Liver (tissue), 3 donors: ENCODE measurements around the gene CFAP251.
"Not testable (repeated sequence)": the region's sequence is repeated elsewhere in the genome, so short reads cannot be mapped to it uniquely, and the experiment has no call there.

Experiments used
- EGR1 ChIP-seq, 2 donors: IDR thresholded peaks; 2 replicates each; pipeline ENCODE4 v1.6.1; 2016 to 2018; ENCODE audit warnings: antibody characterized with exemption in 2 of 2, low read depth in 2 of 2
- GABPA ChIP-seq, 2 donors: IDR thresholded peaks in 1 of 2; conservative IDR thresholded peaks in 1 of 2; 2 replicates each; pipeline ENCODE4 v1.6.1; 2016; ENCODE audit warnings: antibody characterized with exemption in 2 of 2, mild to moderate bottlenecking in 1 of 2, moderate library complexity in 1 of 2
- HNF4G ChIP-seq: IDR thresholded peaks from 2 replicates; pipeline ENCODE4 v1.6.1; 2016; ENCODE audit warnings: antibody characterized with exemption
- JUND ChIP-seq, 2 donors: IDR thresholded peaks; 2 replicates each; pipeline ENCODE4 v1.6.1; 2016; ENCODE audit warnings: antibody characterized with exemption in 2 of 2
- RAD21 ChIP-seq, 2 donors: IDR thresholded peaks; 2 replicates each; pipeline ENCODE4 v1.6.1; 2016; ENCODE audit warnings: antibody characterized with exemption in 2 of 2, mild to moderate bottlenecking in 2 of 2
- TAF1 ChIP-seq: conservative IDR thresholded peaks from 2 replicates; pipeline ENCODE4 v1.6.1; 2016; ENCODE audit warnings: antibody characterized with exemption, mild to moderate bottlenecking
- YY1 ChIP-seq: IDR thresholded peaks from 2 replicates; pipeline ENCODE4 v1.6.1; 2016; ENCODE audit warnings: antibody characterized with exemption, mild to moderate bottlenecking
- TF ChIP-seq, protein P1 (sequence below): IDR thresholded peaks from 2 replicates; pipeline ENCODE4 v1.6.1; 2016; ENCODE audit warnings: antibody characterized with exemption
- TF ChIP-seq, protein P2 (sequence below): fragments of 150-350 bp; IDR thresholded peaks from 2 replicates; pipeline ENCODE4 v1.5.1; 2017; ENCODE audit warnings: improper control_type of control experiment, low read depth, low read length; ENCODE audit not compliant: missing input control
- TF ChIP-seq, protein P3 (sequence below): IDR thresholded peaks from 2 replicates; pipeline ENCODE4 v1.6.1; 2016; ENCODE audit warnings: antibody characterized with exemption, mild to moderate bottlenecking
- TF ChIP-seq, protein P4 (sequence below): IDR thresholded peaks from 2 replicates; pipeline ENCODE4 v1.6.1; 2016; ENCODE audit warnings: antibody characterized with exemption
- TF ChIP-seq, protein P5 (sequence below): IDR thresholded peaks from 2 replicates; pipeline ENCODE4 v1.6.1; 2016; ENCODE audit warnings: antibody characterized with exemption
- donor health status: healthy.
- donor health status: healthy.

DNA sequence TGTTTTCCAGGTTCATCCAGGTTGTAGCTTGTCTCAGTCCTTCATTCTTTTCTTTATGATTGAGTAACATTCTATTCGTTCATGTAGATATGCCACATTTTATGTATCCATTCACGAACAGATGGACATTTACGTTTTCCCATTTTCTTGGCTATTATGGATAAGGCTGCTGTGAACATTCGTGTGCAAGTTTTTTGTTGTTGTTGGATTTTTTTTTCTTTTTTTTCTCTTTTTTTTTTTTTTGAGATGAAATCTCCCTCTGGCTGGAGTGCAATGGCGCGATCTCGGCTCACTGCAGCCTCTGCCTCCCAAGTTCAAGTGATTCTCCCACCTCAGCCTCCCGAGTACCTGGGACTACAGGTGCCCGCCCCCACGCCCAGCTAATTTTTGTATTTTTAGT lies 70.1 kb downstream of the CFAP251 start:
- TF ChIP-seq, protein P1, sequence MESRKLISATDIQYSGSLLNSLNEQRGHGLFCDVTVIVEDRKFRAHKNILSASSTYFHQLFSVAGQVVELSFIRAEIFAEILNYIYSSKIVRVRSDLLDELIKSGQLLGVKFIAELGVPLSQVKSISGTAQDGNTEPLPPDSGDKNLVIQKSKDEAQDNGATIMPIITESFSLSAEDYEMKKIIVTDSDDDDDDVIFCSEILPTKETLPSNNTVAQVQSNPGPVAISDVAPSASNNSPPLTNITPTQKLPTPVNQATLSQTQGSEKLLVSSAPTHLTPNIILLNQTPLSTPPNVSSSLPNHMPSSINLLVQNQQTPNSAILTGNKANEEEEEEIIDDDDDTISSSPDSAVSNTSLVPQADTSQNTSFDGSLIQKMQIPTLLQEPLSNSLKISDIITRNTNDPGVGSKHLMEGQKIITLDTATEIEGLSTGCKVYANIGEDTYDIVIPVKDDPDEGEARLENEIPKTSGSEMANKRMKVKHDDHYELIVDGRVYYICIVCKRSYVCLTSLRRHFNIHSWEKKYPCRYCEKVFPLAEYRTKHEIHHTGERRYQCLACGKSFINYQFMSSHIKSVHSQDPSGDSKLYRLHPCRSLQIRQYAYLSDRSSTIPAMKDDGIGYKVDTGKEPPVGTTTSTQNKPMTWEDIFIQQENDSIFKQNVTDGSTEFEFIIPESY: not testable (repeated sequence)
- TF ChIP-seq, protein P2, sequence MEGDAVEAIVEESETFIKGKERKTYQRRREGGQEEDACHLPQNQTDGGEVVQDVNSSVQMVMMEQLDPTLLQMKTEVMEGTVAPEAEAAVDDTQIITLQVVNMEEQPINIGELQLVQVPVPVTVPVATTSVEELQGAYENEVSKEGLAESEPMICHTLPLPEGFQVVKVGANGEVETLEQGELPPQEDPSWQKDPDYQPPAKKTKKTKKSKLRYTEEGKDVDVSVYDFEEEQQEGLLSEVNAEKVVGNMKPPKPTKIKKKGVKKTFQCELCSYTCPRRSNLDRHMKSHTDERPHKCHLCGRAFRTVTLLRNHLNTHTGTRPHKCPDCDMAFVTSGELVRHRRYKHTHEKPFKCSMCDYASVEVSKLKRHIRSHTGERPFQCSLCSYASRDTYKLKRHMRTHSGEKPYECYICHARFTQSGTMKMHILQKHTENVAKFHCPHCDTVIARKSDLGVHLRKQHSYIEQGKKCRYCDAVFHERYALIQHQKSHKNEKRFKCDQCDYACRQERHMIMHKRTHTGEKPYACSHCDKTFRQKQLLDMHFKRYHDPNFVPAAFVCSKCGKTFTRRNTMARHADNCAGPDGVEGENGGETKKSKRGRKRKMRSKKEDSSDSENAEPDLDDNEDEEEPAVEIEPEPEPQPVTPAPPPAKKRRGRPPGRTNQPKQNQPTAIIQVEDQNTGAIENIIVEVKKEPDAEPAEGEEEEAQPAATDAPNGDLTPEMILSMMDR: not testable (repeated sequence)
- TF ChIP-seq JUND (IDR thresholded peaks at IDR 0.05); TAF1; RAD21 (IDR thresholded peaks at IDR 0.05); GABPA (IDR thresholded peaks at IDR 0.05 in 1 of 2, conservative IDR thresholded peaks at IDR 0.05 in 1 of 2); EGR1 (IDR thresholded peaks at IDR 0.05; ENCODE audit: low read depth in 2 of 2); YY1; HNF4G: not testable (repeated sequence)
- TF ChIP-seq, protein P3, sequence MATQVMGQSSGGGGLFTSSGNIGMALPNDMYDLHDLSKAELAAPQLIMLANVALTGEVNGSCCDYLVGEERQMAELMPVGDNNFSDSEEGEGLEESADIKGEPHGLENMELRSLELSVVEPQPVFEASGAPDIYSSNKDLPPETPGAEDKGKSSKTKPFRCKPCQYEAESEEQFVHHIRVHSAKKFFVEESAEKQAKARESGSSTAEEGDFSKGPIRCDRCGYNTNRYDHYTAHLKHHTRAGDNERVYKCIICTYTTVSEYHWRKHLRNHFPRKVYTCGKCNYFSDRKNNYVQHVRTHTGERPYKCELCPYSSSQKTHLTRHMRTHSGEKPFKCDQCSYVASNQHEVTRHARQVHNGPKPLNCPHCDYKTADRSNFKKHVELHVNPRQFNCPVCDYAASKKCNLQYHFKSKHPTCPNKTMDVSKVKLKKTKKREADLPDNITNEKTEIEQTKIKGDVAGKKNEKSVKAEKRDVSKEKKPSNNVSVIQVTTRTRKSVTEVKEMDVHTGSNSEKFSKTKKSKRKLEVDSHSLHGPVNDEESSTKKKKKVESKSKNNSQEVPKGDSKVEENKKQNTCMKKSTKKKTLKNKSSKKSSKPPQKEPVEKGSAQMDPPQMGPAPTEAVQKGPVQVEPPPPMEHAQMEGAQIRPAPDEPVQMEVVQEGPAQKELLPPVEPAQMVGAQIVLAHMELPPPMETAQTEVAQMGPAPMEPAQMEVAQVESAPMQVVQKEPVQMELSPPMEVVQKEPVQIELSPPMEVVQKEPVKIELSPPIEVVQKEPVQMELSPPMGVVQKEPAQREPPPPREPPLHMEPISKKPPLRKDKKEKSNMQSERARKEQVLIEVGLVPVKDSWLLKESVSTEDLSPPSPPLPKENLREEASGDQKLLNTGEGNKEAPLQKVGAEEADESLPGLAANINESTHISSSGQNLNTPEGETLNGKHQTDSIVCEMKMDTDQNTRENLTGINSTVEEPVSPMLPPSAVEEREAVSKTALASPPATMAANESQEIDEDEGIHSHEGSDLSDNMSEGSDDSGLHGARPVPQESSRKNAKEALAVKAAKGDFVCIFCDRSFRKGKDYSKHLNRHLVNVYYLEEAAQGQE: not testable (repeated sequence)
- TF ChIP-seq, protein P4, sequence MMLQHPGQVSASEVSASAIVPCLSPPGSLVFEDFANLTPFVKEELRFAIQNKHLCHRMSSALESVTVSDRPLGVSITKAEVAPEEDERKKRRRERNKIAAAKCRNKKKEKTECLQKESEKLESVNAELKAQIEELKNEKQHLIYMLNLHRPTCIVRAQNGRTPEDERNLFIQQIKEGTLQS: not testable (repeated sequence)
- TF ChIP-seq, protein P5, sequence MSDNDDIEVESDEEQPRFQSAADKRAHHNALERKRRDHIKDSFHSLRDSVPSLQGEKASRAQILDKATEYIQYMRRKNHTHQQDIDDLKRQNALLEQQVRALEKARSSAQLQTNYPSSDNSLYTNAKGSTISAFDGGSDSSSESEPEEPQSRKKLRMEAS: not testable (repeated sequence)
